Measurements from ENCODE around the gene PSD2.
A peak's percentile ranks its signal among the peaks of the same experiment; 100 is the strongest.

Gene PSD2

DNA sequence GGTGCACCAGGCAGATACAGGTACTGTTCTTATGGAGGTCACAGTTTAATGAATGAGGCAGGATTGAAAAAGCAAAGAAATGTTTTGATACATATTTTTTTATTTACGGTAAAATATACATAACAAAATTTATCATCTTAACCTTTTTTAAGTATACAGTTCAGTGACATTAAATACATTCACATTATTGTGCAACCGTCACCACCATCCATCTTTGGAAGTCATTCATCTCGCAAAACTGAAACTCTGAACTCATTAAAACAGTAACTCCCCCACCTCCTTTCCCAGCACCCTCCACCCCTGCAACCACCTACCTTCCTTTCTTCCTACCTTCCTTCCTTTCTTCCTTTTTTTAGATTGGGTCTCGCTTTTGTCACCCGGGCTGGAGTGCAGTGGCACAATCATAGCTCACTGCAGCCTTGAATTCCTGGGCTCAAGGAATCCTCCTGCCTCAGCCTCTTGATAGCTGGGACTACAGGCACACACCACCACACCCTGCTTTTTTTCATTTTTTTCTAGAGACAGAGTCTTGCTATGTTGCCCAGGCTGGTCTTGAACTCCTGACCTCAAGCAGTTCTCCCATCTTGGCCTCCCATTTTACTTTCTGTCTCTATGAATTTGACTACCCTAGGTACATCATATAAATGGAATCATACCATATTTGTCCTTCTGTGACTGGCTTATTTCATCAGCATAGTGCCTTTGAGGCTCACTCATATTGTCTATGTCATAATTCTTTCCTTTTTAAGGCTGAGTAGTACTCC lies 22.5 kb upstream of the PSD2 start:
- Mint-ChIP-seq H3K4me1 (peaks cover 50% of the 10 kb centered on the region), H3K36me3 (ENCODE audit: low read depth) (no peaks in the 10 kb centered on the region), H3K27me3 (ENCODE audit: low read depth, poor library complexity) (peaks cover 21% of the 10 kb centered on the region), H3K27ac (no peak overlapping the region), H3K9me3 (no peaks in the 10 kb centered on the region), H3K4me3 (no peak overlapping the region)
- DNase-seq = no peak
- TF ChIP-seq, protein P1, sequence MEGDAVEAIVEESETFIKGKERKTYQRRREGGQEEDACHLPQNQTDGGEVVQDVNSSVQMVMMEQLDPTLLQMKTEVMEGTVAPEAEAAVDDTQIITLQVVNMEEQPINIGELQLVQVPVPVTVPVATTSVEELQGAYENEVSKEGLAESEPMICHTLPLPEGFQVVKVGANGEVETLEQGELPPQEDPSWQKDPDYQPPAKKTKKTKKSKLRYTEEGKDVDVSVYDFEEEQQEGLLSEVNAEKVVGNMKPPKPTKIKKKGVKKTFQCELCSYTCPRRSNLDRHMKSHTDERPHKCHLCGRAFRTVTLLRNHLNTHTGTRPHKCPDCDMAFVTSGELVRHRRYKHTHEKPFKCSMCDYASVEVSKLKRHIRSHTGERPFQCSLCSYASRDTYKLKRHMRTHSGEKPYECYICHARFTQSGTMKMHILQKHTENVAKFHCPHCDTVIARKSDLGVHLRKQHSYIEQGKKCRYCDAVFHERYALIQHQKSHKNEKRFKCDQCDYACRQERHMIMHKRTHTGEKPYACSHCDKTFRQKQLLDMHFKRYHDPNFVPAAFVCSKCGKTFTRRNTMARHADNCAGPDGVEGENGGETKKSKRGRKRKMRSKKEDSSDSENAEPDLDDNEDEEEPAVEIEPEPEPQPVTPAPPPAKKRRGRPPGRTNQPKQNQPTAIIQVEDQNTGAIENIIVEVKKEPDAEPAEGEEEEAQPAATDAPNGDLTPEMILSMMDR (IDR thresholded peaks at IDR 0.05) = no peak

DNA sequence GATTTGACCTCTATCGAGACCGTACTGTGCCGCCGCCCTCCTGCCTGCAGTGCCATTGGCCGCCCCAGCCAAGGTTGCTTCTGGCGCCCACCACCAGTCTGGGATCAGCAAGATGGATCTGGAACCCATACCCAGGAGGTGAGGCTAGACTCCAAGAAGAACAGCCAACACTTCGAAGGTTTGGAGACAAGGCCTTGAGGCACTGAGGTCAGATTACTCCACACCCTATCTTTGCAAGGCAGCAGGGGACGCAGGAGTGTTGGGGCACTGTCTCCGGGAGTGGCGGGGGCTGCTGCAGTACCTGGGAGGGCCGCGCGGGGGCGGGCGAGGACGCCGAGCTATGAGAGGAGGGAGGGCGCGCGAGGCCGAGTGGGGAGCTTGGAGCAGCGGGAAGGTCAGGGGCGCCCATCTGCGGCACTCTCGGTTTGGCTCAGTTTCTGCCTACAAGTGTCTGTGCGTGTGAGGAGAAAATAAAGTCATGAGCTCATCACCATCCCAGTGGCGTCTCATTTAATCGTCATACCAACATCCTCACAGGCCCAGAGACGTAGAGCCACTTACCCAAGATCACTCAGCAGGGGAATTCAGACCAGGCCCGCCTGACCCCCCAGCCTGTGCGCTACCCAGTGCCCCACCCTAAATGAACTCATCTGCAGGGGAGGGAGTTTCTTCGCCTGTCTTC lies 20.5 kb upstream of the PSD2 start:
- peaks cover 26% of the 10 kb centered on the region for H3K27me3 Mint-ChIP-seq (ENCODE audit: low read depth, poor library complexity)
- no peak overlapping the region for H3K4me3 Mint-ChIP-seq
- no peaks in the 10 kb centered on the region for H3K36me3 Mint-ChIP-seq (ENCODE audit: low read depth)
- TF ChIP-seq, protein P1 (IDR thresholded peaks at IDR 0.05) = peak; percentile 98
- no peaks in the 10 kb centered on the region for H3K9me3 Mint-ChIP-seq
- H3K27ac Mint-ChIP-seq = no peak overlapping the region
- peak; percentile 96 for DNase-seq
- peaks cover 44% of the 10 kb centered on the region for H3K4me1 Mint-ChIP-seq

DNA sequence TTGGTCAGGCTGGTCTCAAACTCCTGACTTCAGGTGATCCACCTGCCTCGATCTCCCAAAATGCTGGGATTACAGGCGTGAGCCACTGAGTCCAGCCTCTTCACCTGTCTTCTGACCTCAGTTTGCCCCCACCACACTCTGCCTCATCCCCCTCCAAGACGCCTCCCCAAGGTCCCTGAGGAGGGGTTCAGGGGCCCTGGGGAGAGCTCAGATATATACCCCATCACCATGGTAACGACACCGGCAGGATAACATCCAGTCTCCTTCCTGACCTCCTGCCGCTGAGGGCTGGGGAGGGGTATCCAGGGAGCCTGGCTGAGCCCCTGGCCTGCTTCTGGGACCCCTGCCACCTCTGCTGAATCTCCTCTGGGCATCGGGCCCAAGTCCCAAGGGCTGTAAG lies 19.7 kb upstream of the PSD2 start:
- Mint-ChIP-seq H3K4me3 (no peak overlapping the region), H3K27me3 (ENCODE audit: low read depth, poor library complexity) (peaks cover 31% of the 10 kb centered on the region), H3K4me1 (peaks cover 39% of the 10 kb centered on the region), H3K36me3 (ENCODE audit: low read depth) (no peaks in the 10 kb centered on the region), H3K27ac (no peak overlapping the region), H3K9me3 (no peaks in the 10 kb centered on the region)
- no peak for DNase-seq
- TF ChIP-seq, protein P1 (IDR thresholded peaks at IDR 0.05) = no peak

DNA sequence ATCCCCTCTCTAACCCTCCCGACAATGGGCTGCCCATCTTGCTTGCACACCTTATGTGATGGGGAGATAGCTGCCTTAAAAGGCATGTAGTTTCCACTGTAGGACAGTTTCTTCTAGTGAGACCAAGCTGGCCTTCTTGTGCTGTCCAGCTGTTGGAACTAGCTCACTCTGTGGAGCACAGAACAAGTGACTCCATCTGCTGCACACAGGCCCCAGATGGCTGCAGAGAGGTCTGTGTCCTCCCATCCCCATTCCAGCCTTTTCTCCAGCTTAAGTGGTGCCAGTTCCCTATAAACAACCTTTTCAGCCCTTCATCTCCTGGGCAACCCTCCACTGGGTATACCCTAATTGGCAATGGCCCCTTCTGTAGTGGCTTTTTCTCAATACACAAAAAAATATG lies 18.7 kb upstream of the PSD2 start:
- Mint-ChIP-seq H3K9me3 (no peaks in the 10 kb centered on the region), H3K27me3 (ENCODE audit: low read depth, poor library complexity) (peaks cover 38% of the 10 kb centered on the region), H3K36me3 (ENCODE audit: low read depth) (no peaks in the 10 kb centered on the region), H3K4me1 (peaks cover 36% of the 10 kb centered on the region), H3K4me3 (no peak overlapping the region), H3K27ac (no peak overlapping the region)
- TF ChIP-seq, protein P1 (IDR thresholded peaks at IDR 0.05) = no peak
- DNase-seq = no peak

DNA sequence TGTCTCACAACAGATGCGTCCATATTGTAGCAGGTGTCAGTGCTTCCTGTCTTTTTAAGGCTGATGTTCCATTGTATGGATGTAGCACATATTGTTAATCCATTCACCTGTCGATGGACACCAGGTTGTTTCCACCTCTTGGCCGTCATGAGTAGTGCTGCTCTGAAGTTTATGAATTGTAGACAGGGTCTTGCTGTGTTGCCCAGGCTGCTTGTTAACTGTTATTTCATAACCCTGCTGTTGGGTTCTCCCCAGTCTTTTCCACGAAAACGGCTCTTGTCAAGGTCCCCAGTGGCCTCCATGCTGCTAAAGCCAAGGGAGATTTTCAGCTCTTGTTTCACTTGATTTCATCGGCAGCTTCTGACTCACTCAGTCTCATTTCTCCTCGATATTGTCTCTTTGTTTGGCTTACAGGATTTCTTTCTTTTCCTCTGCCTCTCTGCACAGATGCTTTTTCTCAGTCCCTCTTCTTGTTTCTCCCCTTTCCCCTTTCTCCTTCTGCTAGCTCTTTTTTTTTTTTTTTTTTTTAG lies 12.1 kb upstream of the PSD2 start:
- H3K4me3 Mint-ChIP-seq = no peak overlapping the region
- no peaks in the 10 kb centered on the region for H3K36me3 Mint-ChIP-seq (ENCODE audit: low read depth)
- DNase-seq = no peak
- H3K27ac Mint-ChIP-seq = no peak overlapping the region
- TF ChIP-seq, protein P1 (IDR thresholded peaks at IDR 0.05) = no peak
- peaks cover 64% of the 10 kb centered on the region for H3K27me3 Mint-ChIP-seq (ENCODE audit: low read depth, poor library complexity)
- no peaks in the 10 kb centered on the region for H3K9me3 Mint-ChIP-seq
- H3K4me1 Mint-ChIP-seq = peaks cover 4% of the 10 kb centered on the region

Data from nephron progenitor cell (in vitro differentiated cells).